AG04449 (cell line): Measurements from ENCODE around the gene RAX.

Experiments
- CTCF ChIA-PET: fragments of 350-600 bp; formaldehyde crosslinking; extraction: SDS; loops from one replicate; lab custom pipeline; 2021; ENCODE audit warnings: antibody characterized with exemption; lab: Yijun Ruan, JAX
- POLR2A ChIA-PET: fragments of 400-600, 350-600 bp; formaldehyde crosslinking; extraction: SDS; loops from one replicate; lab custom pipeline; 2020; ENCODE audit warnings: antibody characterized with exemption, inconsistent platforms; lab: Yijun Ruan, JAX
- DNase-seq: peaks from one replicate; pipeline ENCODE4 v3.0.0-alpha.2; 2010; ENCODE audit warnings: low read depth, low spot score
- H3K4me3 ChIP-seq: 2 replicates; pipeline ENCODE4 v1.5.1; 2011; ENCODE audit warnings: low read depth, mild to moderate bottlenecking, control low read depth, low read length
- TF ChIP-seq, protein P1 (sequence below): IDR thresholded peaks from one replicate; pipeline ENCODE4 v1.5.1; 2011; ENCODE audit warnings: mild to moderate bottlenecking, moderate library complexity, low read length, control low read depth, inconsistent platforms; ENCODE audit not compliant: insufficient read depth; ENCODE audit errors: missing control alignments

The RAX gene

DNA sequence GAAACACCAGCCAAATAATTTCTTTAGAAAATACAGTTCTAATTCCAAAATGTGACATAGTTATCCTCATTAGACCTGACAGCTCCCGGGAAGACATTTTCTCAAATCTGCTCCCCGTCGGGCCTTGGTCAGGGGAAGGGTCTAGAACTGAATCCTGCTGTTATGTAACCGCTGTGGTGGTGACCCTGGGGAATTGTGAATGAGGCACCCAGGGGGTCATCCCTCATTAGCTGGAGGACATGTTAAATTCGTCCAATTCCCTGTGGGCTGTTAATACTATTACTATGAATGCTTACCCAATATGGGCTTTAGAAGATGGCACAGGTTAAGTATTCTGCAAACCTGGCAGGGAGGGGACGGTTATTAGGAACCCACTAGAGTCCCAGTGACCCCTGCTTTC is 33.4 kb upstream of the RAX start:
- ChIA-PET CTCF (interaction anchor here (1.7 to 5.8 kb wide), 5 partner anchors 8 to 96 kb away, joined by 4 to 186 read pairs (median 10); partner anchors contain the start of gene CPLX4), POLR2A (no interaction called here)
- DNase-seq, result no peak
- TF ChIP-seq, protein P1, sequence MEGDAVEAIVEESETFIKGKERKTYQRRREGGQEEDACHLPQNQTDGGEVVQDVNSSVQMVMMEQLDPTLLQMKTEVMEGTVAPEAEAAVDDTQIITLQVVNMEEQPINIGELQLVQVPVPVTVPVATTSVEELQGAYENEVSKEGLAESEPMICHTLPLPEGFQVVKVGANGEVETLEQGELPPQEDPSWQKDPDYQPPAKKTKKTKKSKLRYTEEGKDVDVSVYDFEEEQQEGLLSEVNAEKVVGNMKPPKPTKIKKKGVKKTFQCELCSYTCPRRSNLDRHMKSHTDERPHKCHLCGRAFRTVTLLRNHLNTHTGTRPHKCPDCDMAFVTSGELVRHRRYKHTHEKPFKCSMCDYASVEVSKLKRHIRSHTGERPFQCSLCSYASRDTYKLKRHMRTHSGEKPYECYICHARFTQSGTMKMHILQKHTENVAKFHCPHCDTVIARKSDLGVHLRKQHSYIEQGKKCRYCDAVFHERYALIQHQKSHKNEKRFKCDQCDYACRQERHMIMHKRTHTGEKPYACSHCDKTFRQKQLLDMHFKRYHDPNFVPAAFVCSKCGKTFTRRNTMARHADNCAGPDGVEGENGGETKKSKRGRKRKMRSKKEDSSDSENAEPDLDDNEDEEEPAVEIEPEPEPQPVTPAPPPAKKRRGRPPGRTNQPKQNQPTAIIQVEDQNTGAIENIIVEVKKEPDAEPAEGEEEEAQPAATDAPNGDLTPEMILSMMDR, result no peak
- no peak overlapping the region for H3K4me3 ChIP-seq

DNA sequence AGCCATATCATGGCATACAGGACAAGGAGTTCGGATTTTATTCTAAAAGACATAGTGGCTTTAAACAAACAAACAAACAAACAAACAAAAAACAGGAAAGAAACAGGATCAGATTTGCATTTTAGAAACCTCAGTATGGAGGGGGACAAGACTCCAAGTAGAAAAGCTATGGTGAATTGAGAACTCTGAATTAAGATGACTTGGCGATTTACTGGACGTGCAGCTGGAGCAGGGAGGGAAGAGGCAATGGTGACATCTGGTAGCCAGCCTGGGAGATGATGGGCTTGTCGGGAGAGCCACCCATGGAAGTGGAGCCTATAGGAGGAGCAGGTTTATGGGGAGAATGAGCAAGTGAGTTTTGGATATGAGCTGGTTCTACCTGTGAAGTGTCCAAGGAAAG is 32.0 kb upstream of the RAX start:
- no peak overlapping the region for H3K4me3 ChIP-seq
- no peak for DNase-seq
- ChIA-PET CTCF (interaction anchor here (1.1 to 1.7 kb wide), 2 partner anchors 13 to 97 kb away, joined by 4 to 6 read pairs; partner anchors contain the start of gene CPLX4), POLR2A (no interaction called here)
- TF ChIP-seq, protein P1, result no peak

DNA sequence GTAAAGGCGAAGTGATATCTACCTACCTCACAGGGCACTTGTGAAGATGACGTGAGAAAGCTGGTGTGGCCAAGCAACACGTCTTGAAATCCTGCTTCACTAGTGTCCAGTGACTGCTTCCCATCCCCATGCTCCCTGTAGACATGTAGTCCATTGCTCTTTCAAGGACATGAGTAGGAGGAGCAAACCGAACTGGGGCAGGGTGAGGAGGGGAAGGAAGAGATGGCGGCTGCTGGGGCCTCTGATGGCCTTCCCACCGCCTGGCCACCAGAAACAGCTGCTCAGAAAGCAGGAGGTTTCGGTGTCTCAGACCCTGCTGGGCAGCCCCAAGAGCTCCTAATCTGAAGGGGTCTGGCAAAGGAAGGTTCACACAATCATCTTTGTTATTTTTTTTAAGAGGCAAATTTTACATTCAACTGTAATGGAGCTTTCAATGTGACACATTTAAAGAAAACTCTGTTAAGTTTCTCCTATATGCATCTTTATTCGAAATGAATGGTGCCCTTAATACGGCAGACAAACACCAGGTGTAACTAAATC is 30.5 kb upstream of the RAX start:
- POLR2A ChIA-PET, result no interaction called here
- no peak for DNase-seq
- CTCF ChIA-PET, result interaction anchor here (0.8 to 5.2 kb wide), 7 partner anchors 8 to 99 kb away, joined by 3 to 50 read pairs (median 6); no protein-coding TSS in a partner anchor
- no peak overlapping the region for H3K4me3 ChIP-seq
- TF ChIP-seq, protein P1, result no peak

DNA sequence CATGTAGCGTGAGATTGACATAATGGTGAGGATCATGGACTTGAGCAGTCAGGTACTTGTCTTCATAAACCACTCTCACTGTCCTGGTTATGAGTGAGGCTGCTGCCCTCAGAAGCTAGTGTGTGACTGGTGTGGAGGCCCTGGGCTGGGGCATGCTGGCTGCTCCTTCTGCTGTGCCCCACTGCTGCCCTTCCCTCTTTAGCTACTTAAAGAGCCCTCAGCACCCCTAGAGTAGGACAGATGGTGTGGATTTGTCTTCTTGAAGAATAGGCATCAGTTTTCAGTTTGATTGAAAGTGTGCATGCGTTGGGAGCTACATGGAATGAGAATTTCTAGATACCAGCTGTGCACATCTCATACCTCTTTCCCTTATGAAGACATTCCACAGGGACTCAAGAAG is 29.8 kb upstream of the RAX start:
- TF ChIP-seq, protein P1, result no peak
- ChIA-PET CTCF (interaction anchor here (0.9 to 5.2 kb wide), 9 partner anchors 9 to 533 kb away, joined by 3 to 50 read pairs (median 4); no protein-coding TSS in a partner anchor), POLR2A (no interaction called here)
- H3K4me3 ChIP-seq, result no peak overlapping the region
- DNase-seq, result no peak

DNA sequence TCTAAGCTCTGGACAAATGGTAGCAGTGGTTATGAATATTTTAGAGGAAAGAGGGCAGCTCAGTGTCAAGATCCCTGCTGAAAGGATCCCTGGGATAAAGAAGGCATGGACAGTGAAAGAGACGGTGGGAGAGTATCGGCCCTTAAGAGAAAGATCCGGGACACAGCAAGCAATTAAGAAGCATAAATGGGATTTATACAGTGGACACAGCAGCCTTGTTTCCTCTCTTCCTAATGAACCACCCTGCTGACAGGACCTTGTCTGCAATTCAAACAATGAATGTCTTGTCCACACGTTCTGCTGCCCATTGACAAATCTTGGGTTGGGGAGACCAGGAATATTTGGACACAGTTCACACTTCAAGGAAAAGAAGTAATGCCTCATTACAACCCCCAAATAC is 28.7 kb upstream of the RAX start:
- ChIA-PET POLR2A (no interaction called here), CTCF (interaction anchor here (0.9 to 5.2 kb wide), 8 partner anchors 9 to 534 kb away, joined by 3 to 50 read pairs (median 4); no protein-coding TSS in a partner anchor)
- no peak for DNase-seq
- TF ChIP-seq, protein P1, result no peak
- H3K4me3 ChIP-seq, result no peak overlapping the region

DNA sequence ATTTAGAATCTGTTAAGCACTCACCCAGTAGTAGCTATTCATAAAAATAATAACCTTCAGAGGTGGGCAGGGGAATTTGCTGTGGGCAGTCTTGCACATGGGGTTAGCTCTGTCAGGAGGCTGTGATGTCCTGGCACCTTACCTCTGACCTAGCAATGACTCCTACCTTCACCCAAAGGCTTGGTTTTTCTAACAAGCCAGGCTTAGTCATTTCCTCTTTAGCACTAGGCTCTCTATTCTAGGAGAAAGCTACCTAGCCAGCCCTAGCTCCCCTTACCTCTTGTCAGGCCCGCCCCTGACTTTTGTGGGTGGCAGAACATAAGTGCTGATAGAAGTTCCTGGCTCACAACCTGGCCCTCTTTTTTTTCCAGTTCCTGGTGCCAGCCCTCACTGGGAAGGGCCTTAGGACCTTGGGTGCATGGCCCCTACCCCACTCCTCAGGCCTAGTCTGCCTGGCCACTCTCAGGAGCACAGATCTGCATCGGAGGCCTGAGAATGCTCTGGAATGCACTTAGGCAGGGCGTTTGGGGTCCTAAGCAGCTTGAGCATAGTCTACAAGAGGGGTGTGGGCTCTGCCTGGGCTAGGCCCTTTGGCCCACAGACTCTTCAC is 27.5 kb upstream of the RAX start:
- POLR2A ChIA-PET, result no interaction called here
- TF ChIP-seq, protein P1, result no peak
- no peak for DNase-seq
- CTCF ChIA-PET, result interaction anchor here (0.7 to 5.2 kb wide), 5 partner anchors 9 to 102 kb away, joined by 3 to 50 read pairs (median 5); no protein-coding TSS in a partner anchor
- H3K4me3 ChIP-seq, result no peak overlapping the region
